GM08714 (cell line): ENCODE results near the gene CFAP74.
"Not testable (repeated sequence)": the region's sequence is repeated elsewhere in the genome, so short reads cannot be mapped to it uniquely, and the experiment has no call there.

ENCODE experiments used
- H3K4me3 ChIP-seq: fragments of 200-500 bp; sonication (Bioruptor generic); 2 replicates; pipeline ENCODE4 v1.5.1; 2014; ENCODE audit warnings: mild to moderate bottlenecking, low read length, inconsistent platforms
- ZNF274 ChIP-seq: IDR thresholded peaks from 2 replicates; pipeline ENCODE4 v1.6.1; 2012; ENCODE audit warnings: mild to moderate bottlenecking, low read depth, low read length

Gene CFAP74

GRCh38 chr1:1941868-1942752 lies 61.5 kb downstream of the CFAP74 start:
- H3K4me3 ChIP-seq: no peak overlapping the region
- TF ChIP-seq ZNF274: no peak

GRCh38 chr1:1941211-1941841 lies 62.3 kb downstream of the CFAP74 start:
- no peak for TF ChIP-seq ZNF274
- no peak overlapping the region for H3K4me3 ChIP-seq

GRCh38 chr1:1940123-1940425 lies 63.5 kb downstream of the CFAP74 start:
- TF ChIP-seq ZNF274: no peak
- H3K4me3 ChIP-seq: no peak overlapping the region

- TF ChIP-seq ZNF274: no peak
- no peak overlapping the region for H3K4me3 ChIP-seq
These were observed 64.1 kb downstream of the CFAP74 start for GRCh38 chr1:1939296-1940122.

- H3K4me3 ChIP-seq: no peak overlapping the region
- TF ChIP-seq ZNF274: no peak
These were observed 64.8 kb downstream of the CFAP74 start for GRCh38 chr1:1938613-1939295.

- no peak for TF ChIP-seq ZNF274
- no peak overlapping the region for H3K4me3 ChIP-seq
These were observed 65.4 kb downstream of the CFAP74 start for GRCh38 chr1:1938276-1938573.

- no peak overlapping the region for H3K4me3 ChIP-seq
- TF ChIP-seq ZNF274: no peak
These were observed 65.9 kb downstream of the CFAP74 start for GRCh38 chr1:1937549-1938275.

GRCh38 chr1:1937061-1937460 lies 66.5 kb downstream of the CFAP74 start:
- no peak for TF ChIP-seq ZNF274
- no peak overlapping the region for H3K4me3 ChIP-seq

GRCh38 chr1:1934848-1935247 lies 68.7 kb downstream of the CFAP74 start:
- not testable (repeated sequence) for H3K4me3 ChIP-seq

GRCh38 chr1:1929639-1930545 lies 73.7 kb downstream of the CFAP74 start:
- no peak overlapping the region for H3K4me3 ChIP-seq
- no peak for TF ChIP-seq ZNF274

- H3K4me3 ChIP-seq: no peak overlapping the region
- TF ChIP-seq ZNF274: no peak
These were observed 74.4 kb downstream of the CFAP74 start for GRCh38 chr1:1929102-1929638.

- H3K4me3 ChIP-seq: no peak overlapping the region
- TF ChIP-seq ZNF274: no peak
These were observed 75.1 kb downstream of the CFAP74 start for GRCh38 chr1:1928231-1929101.

GRCh38 chr1:1927751-1928150 lies 75.8 kb downstream of the CFAP74 start:
- no peak overlapping the region for H3K4me3 ChIP-seq
- TF ChIP-seq ZNF274: no peak
